Endothelial cell (in vitro differentiated cells): ENCODE results near the gene PRR23E. TPM values are rescaled to one million over a fixed set of nuclear protein-coding genes. Genes with fewer than 3 reads are reported as not detected.

ENCODE experiments used
- DNase-seq: peaks from one replicate; pipeline ENCODE4 v3.0.0; 2021; ENCODE audit warnings: low spot score
- H3K27ac Mint-ChIP-seq: one replicate; pipeline ENCODE4 v1.8.0; 2021; ENCODE audit warnings: mixed read lengths, inconsistent platforms; ENCODE audit not compliant: unreplicated experiment
- H3K27me3 Mint-ChIP-seq: one replicate; pipeline ENCODE4 v1.8.0; 2021; ENCODE audit warnings: mild to moderate bottlenecking, moderate library complexity, mixed read lengths, inconsistent platforms; ENCODE audit not compliant: unreplicated experiment
- H3K36me3 Mint-ChIP-seq: one replicate; pipeline ENCODE4 v1.8.0; 2021; ENCODE audit warnings: mild to moderate bottlenecking, low read depth, mixed read lengths, inconsistent platforms; ENCODE audit not compliant: unreplicated experiment
- H3K4me1 Mint-ChIP-seq: one replicate; pipeline ENCODE4 v1.8.0; 2021; ENCODE audit warnings: mild to moderate bottlenecking, mixed read lengths, inconsistent platforms; ENCODE audit not compliant: unreplicated experiment
- H3K4me3 Mint-ChIP-seq: one replicate; pipeline ENCODE4 v1.8.0; 2021; ENCODE audit warnings: mild to moderate bottlenecking, mixed read lengths, inconsistent platforms; ENCODE audit not compliant: unreplicated experiment
- H3K9me3 Mint-ChIP-seq: one replicate; pipeline ENCODE4 v1.8.0; 2021; ENCODE audit warnings: mixed read lengths, inconsistent platforms; ENCODE audit not compliant: unreplicated experiment
- CTCF ChIP-seq: fragments of 200-600 bp; sonication (generic); IDR thresholded peaks from one replicate; pipeline ENCODE4 v1.5.0; 2021; ENCODE audit warnings: antibody characterized with exemption; ENCODE audit not compliant: unreplicated experiment
- total RNA-seq: library from RNA; stranded (reverse); fragmentation: NEBNext Ultra II Directional; extraction: Animal tissue kit (Norgen Biotek cat#: 25700); gene quantifications from one replicate; pipeline ENCODE4 v1.2.1, GENCODE V29; 2021; ENCODE audit not compliant: unreplicated experiment

PRR23E gene
- total RNA-seq, 1 donor from 2014 or later = not detected

- no peak for DNase-seq
- Mint-ChIP-seq H3K4me1 (no peaks in the 10 kb centered on the region), H3K27me3 (peaks cover 2% of the 10 kb centered on the region), H3K4me3 (no peak overlapping the region), H3K36me3 (no peaks in the 10 kb centered on the region), H3K27ac (no peak overlapping the region), H3K9me3 (no peaks in the 10 kb centered on the region)
- no peak for TF ChIP-seq CTCF
These were observed 43.2 kb upstream of the PRR23E start for GRCh38 chr3:127149621-127150310.

GRCh38 chr3:127150513-127151250, 42.2 kb upstream of the PRR23E start:
- DNase-seq = no peak
- H3K4me1 Mint-ChIP-seq = no peaks in the 10 kb centered on the region
- H3K4me3 Mint-ChIP-seq = no peak overlapping the region
- no peaks in the 10 kb centered on the region for H3K9me3 Mint-ChIP-seq
- no peaks in the 10 kb centered on the region for H3K27me3 Mint-ChIP-seq
- no peaks in the 10 kb centered on the region for H3K36me3 Mint-ChIP-seq
- no peak for TF ChIP-seq CTCF
- no peak overlapping the region for H3K27ac Mint-ChIP-seq

- Mint-ChIP-seq H3K27me3 (no peaks in the 10 kb centered on the region), H3K9me3 (no peaks in the 10 kb centered on the region), H3K4me1 (no peaks in the 10 kb centered on the region), H3K4me3 (no peak overlapping the region), H3K27ac (no peak overlapping the region), H3K36me3 (no peaks in the 10 kb centered on the region)
- DNase-seq = no peak
- TF ChIP-seq CTCF = no peak
These were observed 41.7 kb upstream of the PRR23E start for GRCh38 chr3:127151251-127151564.

- no peak for DNase-seq
- Mint-ChIP-seq H3K27me3 (no peaks in the 10 kb centered on the region), H3K9me3 (no peaks in the 10 kb centered on the region), H3K4me3 (no peak overlapping the region), H3K4me1 (no peaks in the 10 kb centered on the region), H3K36me3 (no peaks in the 10 kb centered on the region), H3K27ac (no peak overlapping the region)
- no peak for TF ChIP-seq CTCF
These were observed 40.8 kb upstream of the PRR23E start for GRCh38 chr3:127151992-127152650.
